Gastroesophageal sphincter (tissue), 3 donors: Measurements from ENCODE around the gene KCNH1.

Experiments
- EP300 ChIP-seq: sonication (generic); formaldehyde crosslinking; IDR thresholded peaks from one replicate; pipeline ENCODE4 v1.6.1; 2017; ENCODE audit warnings: antibody characterized with exemption, mild to moderate bottlenecking
- POLR2A ChIP-seq, 2 donors: fragments of 450-650 bp; IDR thresholded peaks; one replicate each; pipeline ENCODE4 v1.6.1; 2017; ENCODE audit warnings: antibody characterized with exemption in 2 of 2, mild to moderate bottlenecking in 2 of 2, moderate library complexity in 1 of 2
- POLR2AphosphoS5 ChIP-seq: sonication (generic); formaldehyde crosslinking; IDR thresholded peaks from one replicate; pipeline ENCODE4 v1.6.1; 2017; ENCODE audit warnings: antibody characterized with exemption
- TF ChIP-seq, protein P1 (sequence below), 4 experiments: fragments of 200-600 bp in 2 of 4; fragments of 450-650 bp in 2 of 4; sonication (generic) in 1 of 4; IDR thresholded peaks; one replicate each; pipeline ENCODE4 v1.5.1; 2017 to 2019; ENCODE audit warnings: antibody characterized with exemption in 4 of 4, mild to moderate bottlenecking in 2 of 4, moderate library complexity in 2 of 4

DNA sequence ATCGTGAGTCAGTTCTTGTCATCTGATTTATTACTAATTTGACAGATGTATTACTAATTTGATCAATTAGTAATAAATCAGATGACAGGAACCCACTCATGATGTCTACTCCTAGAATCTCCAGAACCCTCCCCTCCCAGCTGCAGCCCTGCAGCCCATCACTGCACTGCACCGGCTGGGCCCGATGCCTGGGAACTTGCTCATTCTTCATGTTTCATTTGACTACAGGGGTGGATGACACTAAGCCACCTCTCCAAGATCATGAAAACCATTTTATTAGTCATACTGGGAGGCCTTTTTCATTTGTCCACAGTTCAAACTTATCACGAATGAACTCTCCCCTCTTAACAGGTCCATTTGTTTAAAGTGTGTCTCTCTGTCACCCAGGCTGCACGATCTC lies 41.0 kb downstream of the KCNH1 start:
- TF ChIP-seq, protein P1, sequence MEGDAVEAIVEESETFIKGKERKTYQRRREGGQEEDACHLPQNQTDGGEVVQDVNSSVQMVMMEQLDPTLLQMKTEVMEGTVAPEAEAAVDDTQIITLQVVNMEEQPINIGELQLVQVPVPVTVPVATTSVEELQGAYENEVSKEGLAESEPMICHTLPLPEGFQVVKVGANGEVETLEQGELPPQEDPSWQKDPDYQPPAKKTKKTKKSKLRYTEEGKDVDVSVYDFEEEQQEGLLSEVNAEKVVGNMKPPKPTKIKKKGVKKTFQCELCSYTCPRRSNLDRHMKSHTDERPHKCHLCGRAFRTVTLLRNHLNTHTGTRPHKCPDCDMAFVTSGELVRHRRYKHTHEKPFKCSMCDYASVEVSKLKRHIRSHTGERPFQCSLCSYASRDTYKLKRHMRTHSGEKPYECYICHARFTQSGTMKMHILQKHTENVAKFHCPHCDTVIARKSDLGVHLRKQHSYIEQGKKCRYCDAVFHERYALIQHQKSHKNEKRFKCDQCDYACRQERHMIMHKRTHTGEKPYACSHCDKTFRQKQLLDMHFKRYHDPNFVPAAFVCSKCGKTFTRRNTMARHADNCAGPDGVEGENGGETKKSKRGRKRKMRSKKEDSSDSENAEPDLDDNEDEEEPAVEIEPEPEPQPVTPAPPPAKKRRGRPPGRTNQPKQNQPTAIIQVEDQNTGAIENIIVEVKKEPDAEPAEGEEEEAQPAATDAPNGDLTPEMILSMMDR (IDR thresholded peaks at IDR 0.05) = no peak
- TF ChIP-seq POLR2A (IDR thresholded peaks at IDR 0.05) (no peak), POLR2AphosphoS5 (no peak), EP300 (no peak)
